NAMALWA (cell line): ENCODE measurements around the gene SFXN5.

Experiments
- DNase-seq: peaks from one replicate; pipeline ENCODE4 v3.0.0-alpha.2; 2015; ENCODE audit warnings: low spot score

Gene SFXN5

DNA sequence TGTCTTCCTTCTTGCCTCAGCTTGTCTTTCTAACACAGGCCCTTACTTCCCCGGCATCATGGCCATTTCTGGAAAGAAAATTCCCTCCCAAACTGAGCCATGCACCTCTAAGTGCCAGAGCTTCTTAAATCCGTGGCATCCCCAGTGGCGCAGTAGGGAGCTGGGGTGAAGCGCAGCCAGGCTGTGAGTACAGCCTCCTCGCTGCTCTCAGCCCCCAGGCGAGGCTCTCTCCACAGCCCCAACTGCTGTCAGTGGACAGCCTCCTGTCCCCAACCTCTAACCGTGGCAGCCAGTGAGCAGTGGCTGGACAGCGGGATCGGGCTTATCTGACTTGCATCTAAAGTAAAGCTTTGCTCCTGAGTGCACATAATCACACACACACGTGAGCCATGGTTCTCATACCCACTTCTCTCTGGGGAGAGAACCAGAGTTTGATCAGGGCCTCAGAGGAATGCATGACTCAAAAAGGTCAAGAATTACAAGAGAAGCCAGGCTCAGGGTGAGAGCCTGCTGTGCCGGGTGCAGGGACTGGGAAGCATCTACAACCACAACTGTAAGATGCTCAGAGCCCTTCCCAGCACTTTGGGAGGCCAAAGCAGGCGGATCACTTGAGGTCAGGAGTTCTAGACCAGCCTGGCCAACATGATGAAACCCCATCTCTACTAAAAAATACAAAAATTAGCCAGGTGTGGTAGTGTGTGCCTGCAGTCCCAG is 50.7 kb downstream of the SFXN5 start:
- no peak for DNase-seq

DNA sequence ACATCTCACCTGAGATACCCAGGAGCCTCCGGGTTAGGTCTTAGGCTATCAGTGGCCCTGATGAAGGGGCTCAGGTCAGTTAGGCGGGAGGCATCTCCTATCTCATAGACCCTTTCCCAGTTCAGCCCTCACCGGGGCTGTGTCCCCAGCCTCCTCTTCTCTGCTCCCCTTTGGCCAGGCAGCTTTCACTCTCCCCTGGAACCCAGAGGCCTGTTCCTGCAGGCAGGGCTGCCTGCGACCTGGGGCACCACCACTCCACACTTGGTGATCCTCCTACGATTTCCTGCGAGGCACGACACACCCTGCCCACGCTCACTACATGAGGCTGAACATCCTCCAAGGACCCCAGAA is 51.2 kb downstream of the SFXN5 start:
- DNase-seq = no peak

- no peak for DNase-seq
Observed at GRCh38 chr2:73018188-73018825, 53.2 kb downstream of the SFXN5 start.

DNA sequence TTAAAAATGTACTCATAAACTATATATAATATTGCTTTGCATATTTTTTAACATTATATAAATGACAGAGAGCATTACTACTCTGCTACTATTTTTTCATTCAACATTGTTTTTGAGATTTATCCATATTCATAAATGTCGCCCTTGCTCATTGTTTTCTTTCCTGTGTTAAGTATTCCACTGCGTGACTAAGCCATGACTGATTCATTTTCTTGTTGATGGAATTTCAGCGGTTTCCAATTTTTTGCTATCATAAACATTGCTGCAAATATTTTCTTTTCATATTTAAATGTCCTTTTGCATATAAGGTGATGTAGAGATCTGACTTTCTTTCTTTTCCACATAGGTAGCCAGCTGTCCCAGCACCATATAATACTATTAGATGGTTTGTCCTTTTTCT is 57.6 kb downstream of the SFXN5 start:
- DNase-seq = no peak

DNA sequence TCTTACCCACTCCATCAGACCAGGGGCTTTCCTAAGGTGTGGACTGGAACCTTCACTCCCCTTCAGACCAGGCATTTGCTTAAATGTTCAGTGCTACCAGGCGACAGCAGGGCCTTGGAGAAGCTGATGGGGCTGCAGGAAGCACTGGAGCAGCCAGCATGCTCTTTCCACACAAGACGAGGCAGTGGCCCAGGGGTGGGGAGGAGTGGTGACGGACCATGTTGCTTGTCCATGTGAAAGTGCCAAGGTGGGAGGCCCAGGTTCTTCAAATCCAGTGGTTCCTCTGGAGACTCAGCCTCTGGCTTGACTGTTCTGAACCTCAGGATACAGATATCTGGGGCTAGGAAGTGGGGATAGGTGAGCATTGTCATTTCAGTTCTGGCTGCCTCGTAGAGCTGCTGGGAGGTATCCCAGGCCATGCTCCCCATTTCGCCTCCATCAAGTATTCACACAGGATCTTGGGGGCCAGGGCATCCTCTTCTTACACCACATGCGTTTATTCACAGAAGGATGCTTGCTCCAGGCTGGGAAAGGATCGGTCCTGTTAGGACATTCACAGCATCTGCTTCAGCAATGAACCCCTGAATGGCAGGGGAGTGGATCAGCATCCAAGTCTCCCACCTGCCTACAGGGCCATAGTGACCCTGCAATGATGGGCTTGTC is 62.2 kb downstream of the SFXN5 start:
- no peak for DNase-seq

DNA sequence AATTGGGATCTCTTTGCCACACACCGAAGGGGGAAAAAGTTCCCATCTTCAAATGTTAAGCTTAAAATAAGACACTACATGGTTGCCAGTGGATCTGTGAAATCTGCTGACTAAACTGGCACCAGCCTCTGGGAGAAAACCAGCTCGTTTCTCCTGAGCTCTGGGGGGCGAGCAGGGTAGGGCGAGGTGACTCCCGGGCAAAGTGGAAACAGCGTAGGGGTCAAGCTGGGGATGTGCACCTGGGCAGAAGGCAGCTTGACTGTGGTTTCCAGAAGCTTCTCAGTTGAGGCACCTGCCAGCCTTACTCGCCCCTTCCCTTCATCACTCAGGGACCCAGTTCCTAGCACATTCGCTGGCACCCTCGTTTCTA is 62.8 kb downstream of the SFXN5 start:
- no peak for DNase-seq

DNA sequence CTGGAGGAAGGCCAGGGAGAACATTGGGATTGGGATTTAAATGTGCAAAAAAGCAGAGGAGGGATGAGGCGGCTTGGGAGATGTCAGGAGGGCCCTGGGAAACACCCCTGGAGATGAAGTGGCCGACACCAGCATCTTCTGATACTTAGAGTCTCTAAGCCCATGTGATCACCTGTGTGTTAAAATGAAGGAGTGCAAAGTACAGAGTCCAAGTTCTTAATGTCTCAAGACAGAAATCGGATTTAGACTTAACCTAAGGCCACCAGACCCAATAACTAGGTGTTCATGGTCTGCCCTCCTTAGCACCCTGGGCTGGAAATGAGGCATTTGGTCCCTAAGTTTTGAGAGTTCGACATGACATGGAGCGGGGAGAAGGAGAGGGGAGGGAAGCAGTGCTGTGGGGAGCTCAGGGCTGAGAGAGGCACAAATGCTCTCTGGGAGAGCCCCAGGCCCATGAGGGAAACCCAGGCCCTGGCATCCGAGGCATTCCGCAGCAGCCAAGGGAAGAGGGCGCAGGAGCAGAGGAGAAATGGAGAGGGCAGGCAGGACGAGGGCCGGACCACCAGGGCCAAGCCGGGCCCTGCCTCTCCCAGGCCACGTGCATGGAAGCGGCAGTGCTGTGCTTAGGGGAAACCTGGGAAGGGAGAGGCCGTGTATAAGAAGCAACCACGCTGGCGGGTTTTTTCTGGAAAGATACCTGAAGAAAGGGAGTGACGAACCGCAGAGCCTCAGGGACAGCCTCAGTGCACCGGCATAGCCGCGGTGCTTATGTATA is 63.3 kb downstream of the SFXN5 start:
- DNase-seq = no peak

- DNase-seq = no peak
Observed at GRCh38 chr2:73006969-73007710, 64.4 kb downstream of the SFXN5 start.

DNA sequence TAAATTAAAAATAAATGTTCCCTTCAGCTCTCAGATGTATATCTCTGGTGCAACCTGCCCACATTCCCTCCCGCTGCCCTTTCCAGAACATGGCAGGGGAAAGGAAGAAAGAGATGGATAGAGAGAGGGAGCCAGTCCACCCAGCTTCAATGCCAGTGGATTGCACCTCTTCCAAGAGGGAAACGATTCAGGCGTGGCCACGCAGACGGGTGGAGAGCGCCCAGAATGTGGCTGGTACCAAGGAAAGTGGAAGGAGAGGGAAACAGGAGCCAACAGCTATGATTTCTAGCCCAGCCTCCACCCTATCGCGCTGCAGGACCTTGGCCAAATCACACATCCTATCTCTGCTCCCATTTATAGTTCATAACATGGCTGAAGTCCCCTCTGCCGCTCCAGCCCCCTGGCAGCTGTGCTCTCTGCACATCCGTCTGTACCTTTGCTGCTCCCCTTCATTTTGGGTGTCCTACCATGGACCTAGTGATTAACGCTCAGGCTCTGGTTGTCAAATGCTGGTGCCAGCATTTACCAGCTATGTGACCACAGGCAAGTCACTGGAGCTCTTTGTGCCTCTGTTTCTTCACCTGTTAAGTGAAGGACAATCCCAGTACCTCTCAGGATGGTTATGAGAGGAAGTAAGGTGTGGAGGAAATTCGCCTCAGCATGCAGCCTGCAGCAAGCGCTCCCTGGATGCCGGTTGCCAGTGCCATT is 66.5 kb downstream of the SFXN5 start:
- DNase-seq = no peak

DNA sequence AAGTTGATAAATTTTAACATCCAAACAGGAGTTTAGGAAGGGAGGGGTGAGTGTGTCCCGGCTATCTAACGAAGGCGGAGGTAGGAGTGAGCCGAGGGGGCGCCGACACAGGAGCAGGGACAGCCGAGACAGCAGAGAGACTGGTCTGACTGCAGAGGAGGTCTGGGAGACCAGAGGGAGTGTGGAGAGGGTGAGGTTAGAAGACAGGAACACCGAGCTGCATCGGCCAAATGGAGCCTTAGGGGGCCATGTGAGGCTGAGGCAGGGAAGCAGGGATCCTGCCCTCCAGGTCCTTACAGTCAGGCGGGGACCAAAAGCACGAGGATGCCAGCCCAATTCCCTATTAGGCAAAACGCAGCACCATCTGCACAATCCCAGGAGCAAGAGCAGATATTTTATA is 67.0 kb downstream of the SFXN5 start:
- no peak for DNase-seq

DNA sequence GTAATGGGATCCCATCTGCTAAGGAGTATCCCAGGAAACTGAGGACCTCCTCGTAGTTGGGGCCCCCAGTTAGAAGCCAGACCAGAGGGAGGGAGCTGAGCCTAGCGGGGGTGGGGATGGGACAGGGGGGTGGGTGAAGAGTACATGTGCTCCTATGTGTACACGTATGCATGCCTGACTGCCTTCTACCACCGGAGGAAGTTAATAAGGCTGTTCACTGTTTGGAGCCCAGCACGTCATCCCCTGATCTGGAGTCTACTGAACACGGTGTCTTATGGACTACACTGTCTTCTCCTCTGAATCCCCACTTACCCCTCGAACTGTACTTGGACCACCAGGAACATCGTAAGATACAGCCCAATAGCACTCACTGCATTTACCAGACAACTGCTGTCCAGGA is 68.5 kb downstream of the SFXN5 start:
- DNase-seq = no peak

DNA sequence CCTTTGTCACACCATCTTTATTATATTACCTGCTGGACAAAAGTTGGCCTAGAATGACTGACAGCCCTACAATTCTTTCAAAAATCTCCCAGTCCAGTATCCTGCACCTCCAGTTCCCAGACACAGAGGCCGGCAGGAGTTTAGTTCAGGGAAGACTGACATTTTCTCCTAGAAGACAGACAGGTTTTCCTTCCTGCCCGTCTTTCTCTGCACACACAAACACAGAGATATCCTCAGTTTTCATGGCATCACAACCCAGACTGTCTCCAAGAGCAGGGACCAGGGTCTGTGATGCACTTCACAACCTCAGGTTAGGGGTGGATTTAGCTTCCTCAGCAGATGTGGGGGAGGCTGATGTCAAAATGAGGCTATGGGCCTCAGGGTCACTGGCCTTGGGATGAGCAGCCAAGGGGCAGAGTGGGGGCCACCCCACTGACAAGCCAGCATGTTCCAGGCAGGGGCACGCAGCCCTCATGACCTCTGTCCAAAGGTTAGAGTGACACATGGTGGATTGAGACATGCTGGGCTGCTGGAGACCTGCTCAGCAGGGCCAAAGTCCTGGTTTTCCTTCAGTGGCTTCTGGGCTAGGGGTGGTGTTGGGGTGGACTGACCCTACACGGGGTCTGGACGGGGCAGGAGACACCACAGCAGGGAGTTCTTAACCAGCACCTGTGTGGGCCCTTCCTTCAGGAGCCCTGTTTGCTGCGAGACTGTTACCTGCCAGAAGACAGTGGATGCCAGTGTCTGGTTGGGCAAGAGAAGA is 70.5 kb downstream of the SFXN5 start:
- DNase-seq = no peak

DNA sequence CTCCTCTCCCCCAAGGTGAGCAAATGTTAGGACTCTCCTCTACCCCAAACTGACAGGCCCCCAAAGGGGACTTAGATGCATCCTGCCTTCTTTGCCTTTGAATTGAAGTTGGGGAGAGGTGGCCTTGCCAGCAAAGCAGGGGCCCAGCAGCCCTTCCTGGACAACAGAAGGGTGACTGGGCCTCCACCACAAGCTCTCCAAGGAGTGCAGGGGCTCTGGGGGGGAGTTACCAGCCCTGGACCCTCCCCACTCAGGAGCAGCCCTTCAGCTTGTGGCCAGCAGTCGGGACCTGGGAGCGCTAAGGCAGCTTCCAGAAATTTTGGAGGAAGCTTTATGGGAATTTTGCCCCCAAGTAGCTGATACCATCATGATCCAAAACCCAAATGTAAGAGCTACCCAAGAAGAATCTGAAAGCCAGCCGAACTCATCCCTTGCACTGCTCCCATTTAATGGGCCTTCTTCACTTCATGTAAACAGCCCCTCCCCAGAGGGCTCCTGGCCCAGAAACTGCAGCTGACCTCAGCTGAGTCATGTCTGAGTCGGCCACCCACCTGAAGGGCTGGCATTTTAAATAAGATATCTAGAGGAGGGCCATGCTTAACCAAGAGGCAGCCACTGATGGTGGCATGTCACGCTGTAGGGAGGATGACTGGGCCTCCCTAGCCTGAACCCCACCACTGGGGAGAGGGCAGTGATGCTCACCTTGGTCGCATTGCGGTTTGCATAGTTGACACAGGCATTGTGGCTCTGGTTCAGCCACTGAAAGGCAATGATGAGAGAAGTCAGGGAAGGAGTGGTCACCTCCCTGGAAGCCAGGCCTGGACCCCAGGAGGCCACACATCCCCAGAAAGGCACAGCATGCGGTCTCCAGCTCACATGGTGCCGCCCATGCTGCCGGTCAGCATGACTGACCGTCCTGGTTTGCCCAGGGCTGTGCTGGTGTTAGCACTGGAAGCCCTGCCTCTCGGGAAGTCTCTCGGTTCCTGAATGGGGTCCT is 71.5 kb downstream of the SFXN5 start:
- DNase-seq = no peak

GRCh38 chr2:72998724-72999123 is 72.8 kb downstream of the SFXN5 start:
- no peak for DNase-seq

- DNase-seq = no peak
Observed at GRCh38 chr2:72998234-72998651, 73.3 kb downstream of the SFXN5 start.

DNA sequence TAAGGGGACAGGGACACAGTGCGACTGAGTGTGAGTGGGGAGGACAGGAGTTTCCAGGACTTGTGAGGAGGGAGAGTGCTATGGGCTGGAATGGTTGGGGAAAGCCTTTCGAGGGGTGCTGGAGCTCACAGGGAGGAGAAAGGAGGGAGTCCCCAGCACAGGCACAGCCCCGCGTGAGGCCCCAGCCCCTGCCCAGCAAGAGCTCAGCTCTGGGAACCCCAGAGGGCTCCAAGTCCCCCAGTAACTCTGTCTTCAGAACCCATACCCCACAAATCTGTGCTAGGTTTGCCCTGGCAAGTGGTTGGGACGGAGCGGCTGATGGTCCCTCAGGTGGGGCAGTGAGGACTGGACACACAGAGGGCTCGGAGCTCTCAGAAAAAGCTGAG is 75.4 kb downstream of the SFXN5 start:
- DNase-seq = no peak

GRCh38 chr2:72995430-72996116 is 75.9 kb downstream of the SFXN5 start:
- DNase-seq = no peak

- DNase-seq = no peak
Observed at GRCh38 chr2:72994991-72995380, 76.5 kb downstream of the SFXN5 start.
